GM13976 (cell line): ENCODE data around the gene PPIP5K2.
"Not testable (repeated sequence)": the region's sequence is repeated elsewhere in the genome, so short reads cannot be mapped to it uniquely, and the experiment has no call there.

Source experiments
- DNase-seq: peaks from one replicate; pipeline ENCODE4 v3.0.0; 2012; ENCODE audit warnings: low spot score
- in situ Hi-C: fragments of 300-500 bp; cut with MboI; formaldehyde crosslinking; loops from one replicate; pipeline ENCODE4 v1.12.0; 2022; ENCODE audit warnings: low sequenced_read_pairs, mixed read lengths, inconsistent platforms; ENCODE audit not compliant: unreplicated experiment
- TF ChIP-seq, protein P1 (sequence below): IDR thresholded peaks from 2 replicates; pipeline ENCODE4 v1.5.1; 2012; ENCODE audit warnings: borderline replicate concordance, mild to moderate bottlenecking; ENCODE audit not compliant: insufficient read depth; ENCODE audit errors: extremely low read depth, missing control alignments, control extremely low read depth

Gene PPIP5K2

DNA sequence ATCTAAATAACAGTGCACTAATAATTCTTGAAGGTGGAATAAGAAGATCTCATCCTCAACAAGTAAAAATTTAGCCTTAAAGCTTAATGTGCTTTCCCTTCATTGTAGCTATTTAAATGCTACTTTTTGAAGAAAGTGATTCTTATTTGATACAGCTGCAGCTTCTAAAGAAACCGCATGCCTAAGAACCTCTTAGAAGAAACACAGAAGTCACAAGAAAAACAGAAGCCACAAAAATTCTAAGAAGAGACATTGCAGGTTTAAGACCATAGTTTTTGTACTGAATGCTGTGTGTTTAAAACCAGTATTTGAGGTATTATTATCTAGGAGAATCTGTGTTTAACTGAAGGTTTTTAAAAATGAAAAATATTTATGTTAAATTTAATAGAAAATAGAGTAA lies 68.3 kb downstream of the PPIP5K2 start:
- TF ChIP-seq, protein P1, sequence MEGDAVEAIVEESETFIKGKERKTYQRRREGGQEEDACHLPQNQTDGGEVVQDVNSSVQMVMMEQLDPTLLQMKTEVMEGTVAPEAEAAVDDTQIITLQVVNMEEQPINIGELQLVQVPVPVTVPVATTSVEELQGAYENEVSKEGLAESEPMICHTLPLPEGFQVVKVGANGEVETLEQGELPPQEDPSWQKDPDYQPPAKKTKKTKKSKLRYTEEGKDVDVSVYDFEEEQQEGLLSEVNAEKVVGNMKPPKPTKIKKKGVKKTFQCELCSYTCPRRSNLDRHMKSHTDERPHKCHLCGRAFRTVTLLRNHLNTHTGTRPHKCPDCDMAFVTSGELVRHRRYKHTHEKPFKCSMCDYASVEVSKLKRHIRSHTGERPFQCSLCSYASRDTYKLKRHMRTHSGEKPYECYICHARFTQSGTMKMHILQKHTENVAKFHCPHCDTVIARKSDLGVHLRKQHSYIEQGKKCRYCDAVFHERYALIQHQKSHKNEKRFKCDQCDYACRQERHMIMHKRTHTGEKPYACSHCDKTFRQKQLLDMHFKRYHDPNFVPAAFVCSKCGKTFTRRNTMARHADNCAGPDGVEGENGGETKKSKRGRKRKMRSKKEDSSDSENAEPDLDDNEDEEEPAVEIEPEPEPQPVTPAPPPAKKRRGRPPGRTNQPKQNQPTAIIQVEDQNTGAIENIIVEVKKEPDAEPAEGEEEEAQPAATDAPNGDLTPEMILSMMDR, result no peak
- in situ Hi-C loops, result no loop called here
- no peak for DNase-seq

DNA sequence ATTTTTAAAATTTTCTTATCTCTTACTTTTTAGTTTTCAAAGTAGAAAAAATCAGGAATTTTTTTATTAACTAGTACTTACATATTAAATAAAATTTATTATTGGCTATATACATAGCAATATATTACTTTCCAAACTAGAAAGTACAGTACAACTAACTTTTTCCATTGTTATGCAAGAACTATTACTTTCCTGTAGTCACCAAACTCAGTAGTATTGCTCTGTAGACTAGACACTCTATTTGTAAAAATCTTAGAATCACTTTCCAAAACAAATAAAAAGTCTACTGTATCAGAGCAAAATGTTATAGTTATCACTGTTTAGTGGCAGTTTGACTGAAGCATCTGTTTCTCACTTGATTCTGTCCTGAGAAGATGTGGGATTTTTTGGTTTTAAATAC lies 83.1 kb downstream of the PPIP5K2 start:
- no peak for DNase-seq
- TF ChIP-seq, protein P1, result no peak
- in situ Hi-C loops, result no loop called here

DNA sequence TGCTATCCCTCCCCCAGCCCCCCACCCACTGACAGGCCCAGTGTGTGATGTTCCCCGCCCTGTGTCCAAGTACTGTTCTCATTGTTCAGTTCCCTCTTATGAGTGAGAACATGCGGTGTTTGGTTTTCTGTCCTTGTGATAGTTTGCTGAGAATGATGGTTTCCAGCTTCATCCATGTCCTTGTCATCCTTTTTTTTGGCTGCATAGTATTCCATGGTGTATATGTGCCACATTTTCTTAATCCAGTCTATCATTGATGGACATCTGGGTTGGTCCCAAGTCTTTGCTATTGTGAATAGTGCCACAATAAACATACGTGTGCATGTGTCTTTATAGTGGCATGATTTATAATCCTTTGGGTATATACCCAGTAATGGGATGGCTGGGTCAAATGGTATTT lies 84.9 kb downstream of the PPIP5K2 start:
- DNase-seq, in situ Hi-C loops: not testable (repeated sequence)

DNA sequence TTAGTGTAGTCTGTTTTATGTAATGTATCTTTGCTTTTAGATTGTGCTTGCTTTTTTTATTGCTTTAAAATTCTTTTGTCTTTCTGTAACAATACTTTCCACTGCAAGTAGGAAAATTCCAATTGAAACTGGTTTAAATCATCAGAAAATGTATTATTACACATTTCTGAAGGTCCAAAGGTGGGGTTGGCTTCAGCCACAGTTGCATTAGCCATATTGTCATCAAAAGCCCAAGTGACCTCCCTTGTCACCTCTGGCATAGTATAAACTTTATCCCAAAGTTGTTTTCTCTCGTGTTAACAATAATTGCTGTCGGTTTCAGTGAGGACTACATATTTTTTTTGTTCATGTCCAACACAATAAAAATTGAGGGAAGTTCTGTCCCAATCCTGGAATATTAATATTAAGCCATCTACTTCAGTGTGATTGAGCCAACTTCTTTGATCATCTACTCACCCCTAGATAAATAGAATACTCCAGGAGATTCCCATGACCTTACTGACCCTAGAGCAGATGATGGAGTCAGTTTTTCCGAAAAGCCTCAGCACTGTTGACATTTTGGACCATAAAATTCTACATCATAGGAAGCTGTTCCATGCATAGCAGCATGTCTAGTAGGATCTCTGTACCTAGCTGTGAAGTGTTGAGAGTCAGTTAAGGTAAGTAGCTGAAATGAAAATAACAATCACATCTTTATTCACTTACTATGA lies 86.0 kb downstream of the PPIP5K2 start:
- DNase-seq, result no peak
- in situ Hi-C loops, result no loop called here
- TF ChIP-seq, protein P1, result no peak

DNA sequence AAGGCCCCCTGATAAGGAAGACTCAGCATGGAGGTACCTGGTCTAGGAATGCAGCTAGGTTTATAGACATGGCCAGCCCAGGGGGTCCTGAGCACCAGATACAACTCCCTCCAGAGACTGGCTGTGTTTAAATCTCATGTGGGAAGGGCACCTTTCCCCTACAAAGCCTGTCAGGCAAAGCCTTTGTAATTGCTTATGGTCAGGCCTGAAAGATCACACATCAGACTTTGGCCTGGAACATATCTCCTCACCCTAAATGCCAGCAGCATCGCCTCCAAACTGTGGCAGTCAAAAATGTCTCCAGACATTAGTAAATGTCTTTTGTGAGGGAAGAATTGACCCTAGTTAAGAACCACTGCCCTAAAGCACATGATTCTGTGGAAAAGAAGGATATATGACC lies 86.9 kb downstream of the PPIP5K2 start:
- in situ Hi-C loops, result no loop called here
- TF ChIP-seq, protein P1, result no peak
- no peak for DNase-seq

DNA sequence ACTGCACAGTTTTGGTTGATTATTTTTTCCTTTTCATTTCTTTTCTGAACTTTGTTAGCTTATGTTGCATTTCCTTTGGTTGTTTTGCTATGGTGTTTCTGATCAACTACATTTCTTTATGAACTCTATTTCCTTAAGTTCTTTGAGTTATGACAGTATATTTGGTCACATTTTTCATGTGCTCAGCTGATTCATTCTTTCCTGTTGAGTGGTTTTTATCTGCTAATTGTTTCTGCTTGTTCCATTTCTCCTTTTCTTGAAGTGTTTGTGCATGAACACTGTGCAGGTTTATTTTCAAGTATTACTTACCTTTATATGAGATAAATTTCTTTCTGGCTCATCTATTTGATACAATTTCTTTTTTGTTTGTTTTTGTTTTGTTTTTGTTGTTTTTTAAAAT lies 87.6 kb downstream of the PPIP5K2 start:
- in situ Hi-C loops, result no loop called here
- no peak for DNase-seq
- TF ChIP-seq, protein P1, result no peak

DNA sequence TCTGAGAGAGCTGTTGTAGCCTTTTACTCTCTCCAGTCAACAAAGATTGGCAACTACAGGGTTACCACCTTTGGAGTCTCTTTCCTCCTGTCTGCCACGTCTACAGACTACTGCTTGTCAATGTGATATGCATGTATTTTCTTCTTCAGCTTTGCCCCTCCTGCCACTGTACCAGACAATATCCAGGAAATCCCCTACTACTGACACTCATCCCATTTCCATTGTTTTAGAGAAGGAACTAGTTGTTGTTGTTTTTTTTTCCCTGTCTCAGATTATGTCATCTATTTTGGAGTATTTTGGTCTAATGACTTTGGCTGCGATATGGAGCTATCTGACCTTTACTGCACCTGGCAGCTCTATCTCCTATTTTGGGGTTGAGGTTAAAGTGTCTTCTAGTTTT lies 88.4 kb downstream of the PPIP5K2 start:
- TF ChIP-seq, protein P1, result no peak
- DNase-seq, result no peak
- in situ Hi-C loops, result no loop called here
